ENCODE results near the gene CCDC85C.

Gene CCDC85C

GRCh38 chr14:99554757-99555531 lies 49.1 kb downstream of the CCDC85C start:
- TF ChIP-seq PAX5 (IDR thresholded peaks at IDR 0.05; ENCODE audit: insufficient read depth, low read length, severe bottlenecking) (no peak), POLR2A (IDR thresholded peaks at IDR 0.05; ENCODE audit: low read depth, low read length) (no peak)
- DNase-seq (ENCODE audit: insufficient read length, low spot score): no peak
- no peak for FAIRE-seq

- FAIRE-seq (no peak), DNase-seq (ENCODE audit: insufficient read length, low spot score) (no peak)
- no peak for TF ChIP-seq POLR2AphosphoS5 (IDR thresholded peaks at IDR 0.05; ENCODE audit: low read depth, low read length)
- TF ChIP-seq TAF1 (IDR thresholded peaks at IDR 0.05; ENCODE audit: low read depth, low read length): no peak
- TF ChIP-seq PAX5 (IDR thresholded peaks at IDR 0.05; ENCODE audit: insufficient read depth, low read length, severe bottlenecking): no peak
- TF ChIP-seq SPI1 (IDR thresholded peaks at IDR 0.05; ENCODE audit: low read depth, low read length): no peak
- no peak for TF ChIP-seq POLR2A (IDR thresholded peaks at IDR 0.05; ENCODE audit: low read depth, low read length)
- no peak for TF ChIP-seq POU2F2 (IDR thresholded peaks at IDR 0.05; ENCODE audit: low read depth, low read length)
Measured at GRCh38 chr14:99554184-99554583, 49.8 kb downstream of the CCDC85C start.

GRCh38 chr14:99552572-99553216 lies 51.3 kb downstream of the CCDC85C start:
- TF ChIP-seq PAX5 (IDR thresholded peaks at IDR 0.05; ENCODE audit: insufficient read depth, low read length, severe bottlenecking) (no peak), SPI1 (IDR thresholded peaks at IDR 0.05; ENCODE audit: low read depth, low read length) (no peak), TAF1 (IDR thresholded peaks at IDR 0.05; ENCODE audit: low read depth, low read length) (no peak), POLR2AphosphoS5 (IDR thresholded peaks at IDR 0.05; ENCODE audit: low read depth, low read length) (no peak), POU2F2 (IDR thresholded peaks at IDR 0.05; ENCODE audit: low read depth, low read length) (no peak)
- DNase-seq (ENCODE audit: insufficient read length, low spot score) (no peak), FAIRE-seq (no peak)

GRCh38 chr14:99552021-99552553 lies 51.9 kb downstream of the CCDC85C start:
- FAIRE-seq (no peak), DNase-seq (ENCODE audit: insufficient read length, low spot score) (no peak)
- TF ChIP-seq POU2F2 (IDR thresholded peaks at IDR 0.05; ENCODE audit: low read depth, low read length) (no peak), POLR2A (IDR thresholded peaks at IDR 0.05; ENCODE audit: low read depth, low read length) (no peak), POLR2AphosphoS5 (IDR thresholded peaks at IDR 0.05; ENCODE audit: low read depth, low read length) (no peak), TAF1 (IDR thresholded peaks at IDR 0.05; ENCODE audit: low read depth, low read length) (no peak)

GRCh38 chr14:99551034-99551922 lies 52.7 kb downstream of the CCDC85C start:
- no peak for TF ChIP-seq POLR2A (IDR thresholded peaks at IDR 0.05; ENCODE audit: low read depth, low read length)
- TF ChIP-seq POLR2AphosphoS5 (IDR thresholded peaks at IDR 0.05; ENCODE audit: low read depth, low read length): no peak
- no peak for TF ChIP-seq TAF1 (IDR thresholded peaks at IDR 0.05; ENCODE audit: low read depth, low read length)
- TF ChIP-seq POU2F2 (IDR thresholded peaks at IDR 0.05; ENCODE audit: low read depth, low read length): no peak
- TF ChIP-seq SPI1 (IDR thresholded peaks at IDR 0.05; ENCODE audit: low read depth, low read length): no peak
- TF ChIP-seq PAX5 (IDR thresholded peaks at IDR 0.05; ENCODE audit: insufficient read depth, low read length, severe bottlenecking): no peak
- FAIRE-seq (no peak), DNase-seq (ENCODE audit: insufficient read length, low spot score) (no peak)

- DNase-seq (ENCODE audit: insufficient read length, low spot score) (no peak), FAIRE-seq (no peak)
- TF ChIP-seq POU2F2 (IDR thresholded peaks at IDR 0.05; ENCODE audit: low read depth, low read length): no peak
- TF ChIP-seq TAF1 (IDR thresholded peaks at IDR 0.05; ENCODE audit: low read depth, low read length): no peak
- TF ChIP-seq POLR2AphosphoS5 (IDR thresholded peaks at IDR 0.05; ENCODE audit: low read depth, low read length): no peak
- TF ChIP-seq SPI1 (IDR thresholded peaks at IDR 0.05; ENCODE audit: low read depth, low read length): no peak
- TF ChIP-seq POLR2A (IDR thresholded peaks at IDR 0.05; ENCODE audit: low read depth, low read length): no peak
- no peak for TF ChIP-seq PAX5 (IDR thresholded peaks at IDR 0.05; ENCODE audit: insufficient read depth, low read length, severe bottlenecking)
Measured at GRCh38 chr14:99550387-99550992, 53.5 kb downstream of the CCDC85C start.

GRCh38 chr14:99549684-99550083 lies 54.3 kb downstream of the CCDC85C start:
- no peak for TF ChIP-seq POLR2AphosphoS5 (IDR thresholded peaks at IDR 0.05; ENCODE audit: low read depth, low read length)
- no peak for TF ChIP-seq POU2F2 (IDR thresholded peaks at IDR 0.05; ENCODE audit: low read depth, low read length)
- no peak for TF ChIP-seq POLR2A (IDR thresholded peaks at IDR 0.05; ENCODE audit: low read depth, low read length)
- no peak for TF ChIP-seq SPI1 (IDR thresholded peaks at IDR 0.05; ENCODE audit: low read depth, low read length)
- TF ChIP-seq TAF1 (IDR thresholded peaks at IDR 0.05; ENCODE audit: low read depth, low read length): no peak
- no peak for TF ChIP-seq PAX5 (IDR thresholded peaks at IDR 0.05; ENCODE audit: insufficient read depth, low read length, severe bottlenecking)
- no peak for DNase-seq (ENCODE audit: insufficient read length, low spot score)
- no peak for FAIRE-seq

GRCh38 chr14:99548871-99549515 lies 55.0 kb downstream of the CCDC85C start:
- DNase-seq (ENCODE audit: insufficient read length, low spot score) (no peak), FAIRE-seq (no peak)
- TF ChIP-seq POLR2A (IDR thresholded peaks at IDR 0.05; ENCODE audit: low read depth, low read length) (no peak), PAX5 (IDR thresholded peaks at IDR 0.05; ENCODE audit: insufficient read depth, low read length, severe bottlenecking) (no peak), TAF1 (IDR thresholded peaks at IDR 0.05; ENCODE audit: low read depth, low read length) (no peak), POLR2AphosphoS5 (IDR thresholded peaks at IDR 0.05; ENCODE audit: low read depth, low read length) (no peak), SPI1 (IDR thresholded peaks at IDR 0.05; ENCODE audit: low read depth, low read length) (no peak), POU2F2 (IDR thresholded peaks at IDR 0.05; ENCODE audit: low read depth, low read length) (no peak)

Measured in GM12891 (cell line).